HepG2 (cell line): Measurements from ENCODE around the gene AKAP8. TPM values are rescaled to one million over a fixed set of nuclear protein-coding genes. Genes with fewer than 3 reads are reported as not detected.

Experiments used
- ATF2 ChIP-seq: sonication (generic); formaldehyde crosslinking; IDR thresholded peaks from 2 replicates; pipeline ENCODE4 v1.4.0; 2020; ENCODE audit warnings: missing genetic modification reagents
- FLYWCH1 ChIP-seq: sonication (generic); formaldehyde crosslinking; IDR thresholded peaks from 2 replicates; pipeline ENCODE4 v1.8.1; 2023; ENCODE audit warnings: mild to moderate bottlenecking, missing genetic modification reagents
- FOXP1 ChIP-seq, 2 experiments: fragments of 450-650 bp in 1 of 2; IDR thresholded peaks; 2 replicates each; pipeline ENCODE4 v1.6.1; 2017 to 2018; ENCODE audit warnings: antibody characterized with exemption in 1 of 2
- FOXP4 ChIP-seq: sonication (generic); formaldehyde crosslinking; IDR thresholded peaks from 2 replicates; pipeline ENCODE4 v1.4.0; 2020; ENCODE audit warnings: missing genetic modification reagents
- GATAD2A ChIP-seq: IDR thresholded peaks from 2 replicates; pipeline ENCODE4 v1.6.1; 2016
- KDM5B ChIP-seq: sonication (generic); formaldehyde crosslinking; IDR thresholded peaks from 2 replicates; pipeline ENCODE4 v1.4.0; 2020; ENCODE audit warnings: missing genetic modification reagents, mild to moderate bottlenecking, borderline replicate concordance
- MAZ ChIP-seq, 2 experiments: sonication (generic) in 1 of 2; formaldehyde crosslinking in 1 of 2; IDR thresholded peaks; 2 replicates each; pipeline versions ENCODE4 v1.5.0 to v1.6.1; 2012 to 2020; ENCODE audit warnings: low read depth in 2 of 2, mild to moderate bottlenecking in 2 of 2, borderline replicate concordance in 1 of 2, improper control_type of control experiment in 1 of 2, low read length in 1 of 2, missing genetic modification reagents in 1 of 2, moderate library complexity in 1 of 2
- NFAT5 ChIP-seq: sonication (generic); formaldehyde crosslinking; IDR thresholded peaks from 2 replicates; pipeline ENCODE4 v1.4.0; 2020; ENCODE audit warnings: missing genetic modification reagents
- NFE2L1 ChIP-seq: sonication (generic); formaldehyde crosslinking; IDR thresholded peaks from 2 replicates; pipeline ENCODE4 v1.4.0; 2020; ENCODE audit warnings: missing genetic modification reagents, mild to moderate bottlenecking, borderline replicate concordance
- NFYB ChIP-seq: sonication (generic); formaldehyde crosslinking; IDR thresholded peaks from 2 replicates; pipeline ENCODE4 v1.4.0; 2020; ENCODE audit warnings: missing genetic modification reagents
- PHF8 ChIP-seq: sonication (generic); formaldehyde crosslinking; IDR thresholded peaks from 2 replicates; pipeline ENCODE4 v1.5.0; 2020; ENCODE audit warnings: missing genetic modification reagents
- USF2 ChIP-seq, 2 experiments: sonication (generic) in 1 of 2; formaldehyde crosslinking in 1 of 2; IDR thresholded peaks; 2 replicates each; pipeline versions ENCODE4 v1.5.1 to v1.6.1; 2011 to 2020; ENCODE audit warnings: borderline replicate concordance in 1 of 2, low read depth in 1 of 2, low read length in 1 of 2, mild to moderate bottlenecking in 1 of 2, missing genetic modification reagents in 1 of 2, moderate library complexity in 1 of 2
- ZNF292 ChIP-seq: sonication (generic); formaldehyde crosslinking; IDR thresholded peaks from 2 replicates; pipeline ENCODE4 v1.8.1; 2022; ENCODE audit warnings: mild to moderate bottlenecking, low read depth, missing genetic modification reagents, borderline replicate concordance
- ZNF354B ChIP-seq: sonication (generic); formaldehyde crosslinking; IDR thresholded peaks from 2 replicates; pipeline ENCODE4 v1.8.0; 2022; ENCODE audit warnings: mild to moderate bottlenecking, missing genetic modification reagents
- ZNF7 ChIP-seq: IDR thresholded peaks from 2 replicates; pipeline ENCODE4 v1.6.1; 2016; ENCODE audit warnings: missing biosample characterization, missing genetic modification reagents
- ZNF781 ChIP-seq: sonication (generic); formaldehyde crosslinking; IDR thresholded peaks from 2 replicates; pipeline ENCODE4 v1.5.1; 2020; ENCODE audit warnings: borderline replicate concordance, mild to moderate bottlenecking, missing genetic modification reagents; ENCODE audit errors: not compliant biosample characterization
- ZSCAN20 ChIP-seq: sonication (generic); formaldehyde crosslinking; IDR thresholded peaks from 2 replicates; pipeline ENCODE4 v1.4.0; 2020; ENCODE audit warnings: missing genetic modification reagents, mild to moderate bottlenecking, borderline replicate concordance
- ZSCAN29 ChIP-seq: sonication (generic); formaldehyde crosslinking; conservative IDR thresholded peaks from 2 replicates; pipeline ENCODE4 v1.4.0; 2020; ENCODE audit warnings: mild to moderate bottlenecking, missing genetic modification reagents
- polyA plus RNA-seq, 8 experiments: library from polyadenylated mRNA; depleted of rRNA in 3 of 8; stranded (reverse) in 7 of 8; unstranded in 1 of 8; fragments of >200 nt; fragmentation: Illumina TruSeq in 4 of 8; extraction: Trizol in 4 of 8; gene quantifications; 2 replicates each; pipeline versions ENCODE4 v1.2.1 to v1.2.3, GENCODE V29; 2011 to 2016; ENCODE audit warnings: low read depth in 4 of 8, missing spikeins in 1 of 8, mixed read lengths in 1 of 8; ENCODE audit not compliant: insufficient read depth in 1 of 8
- total RNA-seq, 5 experiments: library from RNA; depleted of rRNA; stranded (reverse); fragments of >200 nt; fragmentation: Illumina TruSeq; extraction: Trizol; gene quantifications; 2 replicates each; pipeline ENCODE4 v1.2.3, GENCODE V29; 2016; ENCODE audit warnings: low read depth in 1 of 5

AKAP8 gene
- total and polyA plus RNA-seq, 2 of the 13 experiments (the other 11 are each of a cell fraction or from before 2014, with no cell fraction given): 15.9 to 22.1 TPM

- TF ChIP-seq NFE2L1 (CRISPR knock-in tag) (no peak), ZNF7 (CRISPR knock-in tag) (no peak), KDM5B (0 out of 2 replicates have a peak, but pooled peaks have one; percentile 3), USF2 (IDR thresholded peaks at IDR 0.05; ENCODE audit: low read depth, low read length) (no peak), USF2 (CRISPR knock-in tag; IDR thresholded peaks at IDR 0.05; ENCODE audit: borderline replicate concordance) (no peak), ZNF354B (CRISPR knock-in tag) (0 out of 2 replicates have a peak, but pooled peaks have one; percentile 57), GATAD2A (CRISPR knock-in tag) (no peak), ZSCAN29 (CRISPR knock-in tag) (no peak), FLYWCH1 (no peak), ZNF292 (CRISPR knock-in tag) (no peak), ZNF781 (CRISPR knock-in tag) (no peak), FOXP4 (CRISPR knock-in tag) (no peak), NFYB (no peak), NFAT5 (0 out of 2 replicates have a peak, but pooled peaks have one; percentile 17), MAZ (IDR thresholded peaks at IDR 0.05; ENCODE audit: borderline replicate concordance, low read depth, low read length) (no peak), MAZ (CRISPR knock-in tag; IDR thresholded peaks at IDR 0.05; ENCODE audit: low read depth) (no peak), ATF2 (CRISPR knock-in tag) (no peak), PHF8 (CRISPR knock-in tag) (peak; percentile 1; the same call in 1 of the 2 replicates), FOXP1 (IDR thresholded peaks at IDR 0.05) (no peak), FOXP1 (CRISPR knock-in tag; IDR thresholded peaks at IDR 0.05) (no peak), ZSCAN20 (CRISPR knock-in tag) (no peak)
Measured at GRCh38 chr19:15378534-15379082, 979 bp downstream of the AKAP8 start (continued).
